ENCODE results near the gene GNAI3. TPM values are rescaled to one million over a fixed set of nuclear protein-coding genes. Genes with fewer than 3 reads are reported as not detected.
A peak's percentile ranks its signal among the peaks of the same experiment; 100 is the strongest.

Gene GNAI3
- total RNA-seq: 1 to 10 TPM; 1.5 to 5.4 (median 2.5) TPM
- polyA plus RNA-seq: 1 to 10 TPM; 1.6 to 3.0 TPM
- long read RNA-seq, donor 1, full-length matches to known transcripts: 14 of 17 reads
- long read RNA-seq, donor 1, partial matches to known transcripts: 2 of 17 reads
- long read RNA-seq, donor 1, other reads (novel, unspliced or antisense): 1 of 17 reads
- long read RNA-seq, donor 2, full-length matches to known transcripts: 119 of 128 reads
- long read RNA-seq, donor 2, partial matches to known transcripts: 5 of 128 reads
- long read RNA-seq, donor 2, other reads (novel, unspliced or antisense): 4 of 128 reads
- long read RNA-seq, donor 3, full-length matches to known transcripts: 34 of 40 reads
- long read RNA-seq, donor 3, partial matches to known transcripts: 1 of 40 reads
- long read RNA-seq, donor 3, other reads (novel, unspliced or antisense): 5 of 40 reads

DNA sequence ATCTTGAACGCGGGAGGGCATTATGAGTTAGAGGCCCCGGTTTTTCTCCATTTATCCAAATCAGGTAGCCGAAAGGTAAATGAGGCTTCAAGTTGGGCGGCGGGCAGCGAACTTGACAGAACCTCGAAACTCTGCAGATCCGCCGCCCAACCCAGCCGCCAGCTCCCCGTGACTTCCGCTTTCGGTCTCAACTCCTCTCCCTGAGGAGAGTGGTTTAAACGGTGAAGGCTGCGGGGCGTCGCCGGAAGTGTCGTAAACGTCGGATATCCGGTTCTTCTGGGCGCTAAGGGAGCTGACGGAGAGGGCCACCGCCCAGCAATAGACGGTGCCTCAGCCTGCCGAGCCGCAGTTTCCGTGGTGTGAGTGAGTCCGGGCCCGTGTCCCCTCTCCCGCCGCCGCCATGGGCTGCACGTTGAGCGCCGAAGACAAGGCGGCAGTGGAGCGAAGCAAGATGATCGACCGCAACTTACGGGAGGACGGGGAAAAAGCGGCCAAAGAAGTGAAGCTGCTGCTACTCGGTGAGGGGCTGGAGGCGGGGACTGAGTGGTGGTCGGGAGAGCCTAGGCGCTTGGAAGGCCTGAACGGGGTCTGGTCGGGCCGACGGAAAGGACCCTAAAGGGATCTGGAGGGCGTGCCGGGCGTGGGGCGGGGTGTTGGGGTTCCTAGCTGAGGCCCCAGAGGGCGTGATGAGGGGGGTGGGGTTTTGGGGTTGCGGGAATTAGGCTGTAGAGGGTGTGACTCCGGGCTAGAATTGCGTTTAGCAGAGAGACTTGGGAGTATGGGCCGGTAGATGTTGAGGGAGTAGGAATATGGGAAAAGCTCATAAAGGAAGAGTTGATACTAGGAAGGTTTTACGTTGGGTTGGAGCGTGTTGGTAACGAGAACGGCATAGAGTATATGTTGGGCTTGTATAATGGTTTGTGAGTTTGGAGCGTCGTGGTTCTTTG is at the start of gene GNAI3:
GNAI3 (plus strand) TSS at position 295 of the 947 bp plus-strand sequence; CDS start at position 401, 106 bp downstream.
- DNase-seq (peak; percentile 95 to 97 (median 97)), ATAC-seq (peak; percentile 98 to 99 (median 98))
- Histone ChIP-seq H3K27ac (peak within 1 kb of the TSS; percentile 85 to 99 (median 94)), H3K4me3 (peak within 1 kb of the TSS; percentile 61 to 98 (median 90)), H3K36me3 (peaks cover 0 to 5% (median 0%) of the 10 kb centered on the region in 9 donors), H3K9me3 (no peaks in the 10 kb centered on the region), H3K4me1 (peaks cover 0 to 51% (median 34%) of the 10 kb centered on the region in 12 donors), H3K27me3 (no peaks in the 10 kb centered on the region)
- 0% methylated on average over 39 to 68 of the region's 68 CpGs for WGBS, 4 donors
- TF ChIP-seq POLR2A (IDR thresholded peaks at IDR 0.05): peak; percentile 71 to 97
- TF ChIP-seq, protein P1, sequence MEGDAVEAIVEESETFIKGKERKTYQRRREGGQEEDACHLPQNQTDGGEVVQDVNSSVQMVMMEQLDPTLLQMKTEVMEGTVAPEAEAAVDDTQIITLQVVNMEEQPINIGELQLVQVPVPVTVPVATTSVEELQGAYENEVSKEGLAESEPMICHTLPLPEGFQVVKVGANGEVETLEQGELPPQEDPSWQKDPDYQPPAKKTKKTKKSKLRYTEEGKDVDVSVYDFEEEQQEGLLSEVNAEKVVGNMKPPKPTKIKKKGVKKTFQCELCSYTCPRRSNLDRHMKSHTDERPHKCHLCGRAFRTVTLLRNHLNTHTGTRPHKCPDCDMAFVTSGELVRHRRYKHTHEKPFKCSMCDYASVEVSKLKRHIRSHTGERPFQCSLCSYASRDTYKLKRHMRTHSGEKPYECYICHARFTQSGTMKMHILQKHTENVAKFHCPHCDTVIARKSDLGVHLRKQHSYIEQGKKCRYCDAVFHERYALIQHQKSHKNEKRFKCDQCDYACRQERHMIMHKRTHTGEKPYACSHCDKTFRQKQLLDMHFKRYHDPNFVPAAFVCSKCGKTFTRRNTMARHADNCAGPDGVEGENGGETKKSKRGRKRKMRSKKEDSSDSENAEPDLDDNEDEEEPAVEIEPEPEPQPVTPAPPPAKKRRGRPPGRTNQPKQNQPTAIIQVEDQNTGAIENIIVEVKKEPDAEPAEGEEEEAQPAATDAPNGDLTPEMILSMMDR (IDR thresholded peaks at IDR 0.05): no peak
- intact Hi-C loops (cut with DNase I): loop anchor here (5.0 to 10.0 kb wide), 9 partner anchors 74 to 459 kb away; partner anchors contain the start of gene AHCYL1 (in 6 of the 10)

DNA sequence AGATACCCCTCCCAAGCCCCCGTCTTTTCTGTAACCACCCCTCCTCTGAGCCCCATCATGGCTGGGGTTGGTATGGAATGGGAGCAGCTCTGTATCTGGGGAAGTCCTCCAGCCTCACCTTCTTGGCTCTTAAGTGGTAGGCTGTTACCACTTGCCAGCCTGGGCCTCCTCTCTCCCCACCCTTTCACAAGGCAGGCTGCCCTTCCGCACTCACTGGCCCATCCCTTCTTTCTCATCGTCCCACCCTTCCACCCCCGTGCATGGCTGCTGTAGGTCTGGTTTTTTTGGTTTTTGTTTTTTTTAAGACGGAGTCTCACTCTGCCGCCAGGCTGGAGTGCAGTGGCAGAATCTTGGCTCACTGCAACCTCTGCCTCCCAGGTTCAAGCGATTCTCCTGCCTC is 49.3 kb upstream of the GNAI3 start:
- no peak overlapping the region for H3K4me3 ChIP-seq
- 86 to 93% (median 91%) methylated on average over 7 of the region's 7 CpGs for WGBS, 4 donors
- intact Hi-C loops (cut with DNase I): loop anchor here in 1 of 10 donors (2.0 kb wide), 1 partner anchor 32 kb away; no protein-coding TSS in a partner anchor
- peak overlapping the region in 1 of 12 donors; percentile 44 for H3K27ac ChIP-seq
- no peak for DNase-seq
- H3K4me1 ChIP-seq: peaks cover 0 to 39% (median 11%) of the 10 kb centered on the region in 12 donors
- H3K27me3 ChIP-seq: no peaks in the 10 kb centered on the region
- peaks cover 0 to 50% (median 28%) of the 10 kb centered on the region in 9 donors for H3K36me3 ChIP-seq
- no peak for ATAC-seq
- no peak for TF ChIP-seq POLR2A (IDR thresholded peaks at IDR 0.05)
- TF ChIP-seq, protein P1 (IDR thresholded peaks at IDR 0.05): no peak
- H3K9me3 ChIP-seq: no peaks in the 10 kb centered on the region

DNA sequence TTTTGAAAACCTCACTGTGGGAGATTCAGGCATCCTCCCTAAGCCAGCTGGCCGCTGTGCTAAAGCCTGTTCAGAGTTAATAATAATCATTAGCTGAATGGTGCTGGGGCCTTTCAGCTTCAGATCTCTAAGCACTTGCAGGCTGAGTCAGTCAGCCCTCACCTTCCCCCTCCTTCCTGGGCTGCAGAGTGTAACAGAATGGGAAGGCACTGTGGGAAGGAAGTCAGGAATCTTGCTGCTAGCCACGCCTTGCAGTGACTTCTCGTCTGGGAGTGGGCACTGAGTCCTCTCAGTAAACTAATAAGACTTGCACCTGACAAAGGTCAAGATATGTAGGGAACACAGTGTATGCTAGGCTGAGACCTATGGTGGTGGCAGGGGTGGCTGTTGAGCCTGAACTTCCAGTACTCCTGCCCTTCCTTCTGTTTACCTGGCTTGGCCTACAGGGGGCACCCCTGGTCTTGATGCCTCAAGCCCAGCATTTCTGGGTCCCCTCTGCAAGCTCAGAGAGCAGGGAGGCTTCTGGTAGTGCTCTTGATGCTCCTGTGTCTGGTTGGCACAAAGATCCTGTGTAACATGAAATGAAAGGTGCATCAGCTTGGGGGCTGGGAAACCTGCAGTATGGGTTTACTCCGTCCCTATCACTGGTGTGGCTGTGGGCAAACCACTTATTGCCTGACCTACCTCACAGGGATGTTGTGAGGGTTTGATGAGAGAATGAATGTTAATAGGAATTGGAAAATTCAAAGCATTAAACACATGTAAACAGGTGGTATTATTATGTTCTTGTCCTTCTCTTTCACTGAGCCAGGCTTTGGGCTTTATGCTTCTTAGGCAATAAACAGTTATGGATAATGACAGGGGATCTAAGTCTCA is 48.5 kb upstream of the GNAI3 start:
- Histone ChIP-seq H3K9me3 (no peaks in the 10 kb centered on the region), H3K36me3 (peaks cover 0 to 53% (median 31%) of the 10 kb centered on the region in 9 donors), H3K4me1 (peaks cover 0 to 34% (median 6%) of the 10 kb centered on the region in 12 donors), H3K27me3 (no peaks in the 10 kb centered on the region), H3K27ac (peak overlapping the region in 1 of 12 donors; percentile 51), H3K4me3 (no peak overlapping the region)
- ATAC-seq: peak in 1 of 4 donors; percentile 30
- 72 to 80% (median 75%) methylated on average over 3 to 4 of the region's 4 CpGs for WGBS, 4 donors
- TF ChIP-seq, protein P1 (IDR thresholded peaks at IDR 0.05): peak in 9 of 12 donors; percentile 20 to 46 (median 39)
- TF ChIP-seq POLR2A (IDR thresholded peaks at IDR 0.05): no peak
- no peak for DNase-seq
- intact Hi-C loops (cut with DNase I): loop anchor here in 1 of 10 donors (2.0 kb wide), 1 partner anchor 31 kb away; no protein-coding TSS in a partner anchor

Measured in heart left ventricle (tissue), 16 donors.